ENCODE results near the gene DDAH1. TPM values are rescaled to one million over a fixed set of nuclear protein-coding genes. Genes with fewer than 3 reads are reported as not detected.

Gene DDAH1
- total and polyA plus RNA-seq, 4 donors, result 13.6 to 57.2 (median 38.7) TPM

DNA sequence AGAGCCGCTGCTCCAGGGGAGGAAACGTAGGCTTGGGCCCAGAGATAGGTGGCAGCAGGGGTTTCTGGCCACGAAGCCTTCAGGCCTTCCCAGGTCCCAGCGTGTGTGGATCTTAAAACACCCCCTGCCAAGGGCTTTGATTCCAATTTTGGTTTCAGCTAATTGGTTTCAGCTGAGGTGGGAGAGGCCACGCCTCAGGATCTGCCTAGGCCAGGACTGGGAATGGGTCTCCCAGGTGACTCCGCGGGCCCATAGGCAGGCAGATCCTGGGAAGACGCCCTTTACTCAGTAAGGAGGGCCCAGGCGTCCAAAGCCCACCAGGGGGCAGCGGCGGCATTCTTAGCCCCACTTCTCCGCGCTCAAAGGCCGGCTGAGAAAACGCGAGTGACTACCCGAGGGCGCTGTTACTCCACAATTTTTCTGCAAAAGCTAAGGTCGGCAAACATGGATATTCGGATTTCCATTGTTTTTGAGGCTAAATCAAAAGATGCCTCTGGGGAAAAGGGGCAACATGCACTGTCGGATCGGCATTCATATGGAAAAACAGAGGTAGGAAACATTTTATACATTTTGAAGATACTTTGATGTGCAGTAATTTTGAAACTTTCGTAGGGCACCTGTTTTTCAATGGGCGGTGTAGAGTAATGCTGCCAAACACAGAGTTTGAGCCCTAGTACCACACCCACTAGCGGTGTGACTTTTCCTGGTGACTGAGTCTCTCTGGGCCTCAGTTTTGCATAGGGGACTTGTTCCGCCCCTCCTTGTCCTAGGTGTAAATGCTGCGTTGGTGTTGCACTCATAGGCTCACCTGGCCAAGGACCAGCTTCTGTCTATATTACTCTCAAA lies 156.7 kb downstream of the DDAH1 start:
- peaks cover 0 to 10% (median 4%) of the 10 kb centered on the region in 5 donors for H3K4me1 ChIP-seq (ENCODE audit: control insufficient read depth in 5 of 5, insufficient read depth in 5 of 5, low read length in 5 of 5)
- 23 to 24% methylated on average over 27 of the region's 27 CpGs for WGBS, 2 donors
- H3K36me3 ChIP-seq (ENCODE audit: control insufficient read depth in 4 of 4, insufficient read depth in 4 of 4, low read length in 4 of 4), result no peaks in the 10 kb centered on the region
- H3K27me3 ChIP-seq (ENCODE audit: control insufficient read depth in 3 of 3, insufficient read depth in 3 of 3, low read length in 2 of 3), result no peaks in the 10 kb centered on the region
- TF ChIP-seq, protein P1, sequence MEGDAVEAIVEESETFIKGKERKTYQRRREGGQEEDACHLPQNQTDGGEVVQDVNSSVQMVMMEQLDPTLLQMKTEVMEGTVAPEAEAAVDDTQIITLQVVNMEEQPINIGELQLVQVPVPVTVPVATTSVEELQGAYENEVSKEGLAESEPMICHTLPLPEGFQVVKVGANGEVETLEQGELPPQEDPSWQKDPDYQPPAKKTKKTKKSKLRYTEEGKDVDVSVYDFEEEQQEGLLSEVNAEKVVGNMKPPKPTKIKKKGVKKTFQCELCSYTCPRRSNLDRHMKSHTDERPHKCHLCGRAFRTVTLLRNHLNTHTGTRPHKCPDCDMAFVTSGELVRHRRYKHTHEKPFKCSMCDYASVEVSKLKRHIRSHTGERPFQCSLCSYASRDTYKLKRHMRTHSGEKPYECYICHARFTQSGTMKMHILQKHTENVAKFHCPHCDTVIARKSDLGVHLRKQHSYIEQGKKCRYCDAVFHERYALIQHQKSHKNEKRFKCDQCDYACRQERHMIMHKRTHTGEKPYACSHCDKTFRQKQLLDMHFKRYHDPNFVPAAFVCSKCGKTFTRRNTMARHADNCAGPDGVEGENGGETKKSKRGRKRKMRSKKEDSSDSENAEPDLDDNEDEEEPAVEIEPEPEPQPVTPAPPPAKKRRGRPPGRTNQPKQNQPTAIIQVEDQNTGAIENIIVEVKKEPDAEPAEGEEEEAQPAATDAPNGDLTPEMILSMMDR (IDR thresholded peaks at IDR 0.05; ENCODE audit: control extremely low read depth, extremely low read depth), result peak; percentile 90
- DNase-seq (peak; percentile 93), ATAC-seq (ENCODE audit: insufficient read depth, low FRiP score) (peak; percentile 96)
- peak overlapping the region in 1 of 2 donors; percentile 53 for H3K9ac ChIP-seq (ENCODE audit: insufficient read depth in 1 of 2, low read length in 2 of 2)
- H3K27ac ChIP-seq (ENCODE audit: low read depth in 1 of 2, low read length in 1 of 2), result peak overlapping the region in 1 of 2 donors; percentile 18
- no peak overlapping the region for H3K4me3 ChIP-seq
- peaks cover 0 to 2% (median 0%) of the 10 kb centered on the region in 4 donors for H3K9me3 ChIP-seq (ENCODE audit: control insufficient read depth in 4 of 4, insufficient read depth in 3 of 4, low read length in 3 of 4)

DNA sequence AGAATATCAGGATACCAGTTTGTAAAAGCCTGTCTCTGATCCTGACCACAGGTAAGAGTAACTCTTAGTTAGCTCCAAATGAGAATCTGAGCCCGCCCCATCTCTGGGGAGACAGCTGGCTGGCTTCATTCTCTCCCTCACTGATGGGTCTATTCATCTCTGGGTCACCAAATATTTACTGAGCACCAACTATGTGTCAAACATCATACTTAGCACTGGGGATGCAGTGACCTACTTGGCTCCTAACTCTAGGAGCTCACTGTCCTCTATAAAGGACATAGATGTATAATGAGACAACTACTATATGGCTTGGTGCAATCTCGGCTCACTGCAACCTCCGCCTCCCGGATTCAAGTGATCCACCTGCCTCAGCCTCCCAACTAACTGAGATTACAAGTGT lies 158.7 kb downstream of the DDAH1 start:
- H3K4me3 ChIP-seq, result no peak overlapping the region
- TF ChIP-seq, protein P1 (IDR thresholded peaks at IDR 0.05; ENCODE audit: control extremely low read depth, extremely low read depth), result no peak
- DNase-seq (no peak), ATAC-seq (ENCODE audit: insufficient read depth, low FRiP score) (no peak)
- H3K36me3 ChIP-seq (ENCODE audit: control insufficient read depth in 4 of 4, insufficient read depth in 4 of 4, low read length in 4 of 4), result no peaks in the 10 kb centered on the region
- H3K9ac ChIP-seq (ENCODE audit: insufficient read depth in 1 of 2, low read length in 2 of 2), result no peak overlapping the region
- 92 to 93% methylated on average over 4 of the region's 4 CpGs for WGBS, 2 donors
- no peaks in the 10 kb centered on the region for H3K27me3 ChIP-seq (ENCODE audit: control insufficient read depth in 3 of 3, insufficient read depth in 3 of 3, low read length in 2 of 3)
- peaks cover 0 to 2% (median 0%) of the 10 kb centered on the region in 4 donors for H3K9me3 ChIP-seq (ENCODE audit: control insufficient read depth in 4 of 4, insufficient read depth in 3 of 4, low read length in 3 of 4)
- H3K4me1 ChIP-seq (ENCODE audit: control insufficient read depth in 5 of 5, insufficient read depth in 5 of 5, low read length in 5 of 5), result peaks cover 0 to 10% (median 6%) of the 10 kb centered on the region in 5 donors
- no peak overlapping the region for H3K27ac ChIP-seq (ENCODE audit: low read depth in 1 of 2, low read length in 1 of 2)

DNA sequence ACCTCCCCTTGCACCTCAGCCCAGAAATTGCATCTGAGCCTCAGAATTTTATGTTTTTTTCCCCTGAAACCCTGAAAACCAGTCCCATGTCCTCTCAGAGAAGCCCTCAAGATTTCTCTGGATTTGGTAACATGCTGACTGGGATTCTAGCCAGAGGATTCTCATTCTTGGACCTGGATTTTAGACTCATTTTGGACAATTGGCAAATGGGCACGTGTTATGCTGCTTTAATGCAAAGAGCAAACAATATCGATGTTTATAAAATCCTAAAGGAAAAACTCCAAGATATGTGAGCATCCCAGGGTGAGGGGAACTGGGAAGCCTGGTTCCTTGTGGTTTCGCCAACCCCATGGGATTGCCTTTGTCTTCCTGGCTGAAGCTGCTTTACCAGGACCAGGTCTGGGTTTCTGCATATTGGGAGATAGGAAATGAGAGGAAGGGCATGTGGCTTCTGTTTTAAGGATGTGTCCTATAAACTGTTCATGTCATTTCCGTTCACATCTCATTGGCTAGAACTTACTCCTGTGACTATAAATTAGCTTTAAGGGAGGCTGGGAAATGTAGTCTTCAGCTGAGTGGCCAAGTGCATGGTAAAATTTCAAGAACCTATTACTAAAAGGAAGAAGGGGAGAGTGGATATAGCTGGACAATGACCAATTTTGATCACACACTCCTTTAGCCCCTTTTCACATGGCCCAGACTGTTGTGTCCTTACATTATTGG lies 161.4 kb downstream of the DDAH1 start:
- no peaks in the 10 kb centered on the region for H3K36me3 ChIP-seq (ENCODE audit: control insufficient read depth in 4 of 4, insufficient read depth in 4 of 4, low read length in 4 of 4)
- WGBS, 2 donors, result 66 to 88% methylated on average over 4 of the region's 4 CpGs
- H3K4me1 ChIP-seq (ENCODE audit: control insufficient read depth in 5 of 5, insufficient read depth in 5 of 5, low read length in 5 of 5), result peaks cover under 1 to 10% (median 8%) of the 10 kb centered on the region in 5 donors
- TF ChIP-seq, protein P1 (IDR thresholded peaks at IDR 0.05; ENCODE audit: control extremely low read depth, extremely low read depth), result no peak
- H3K4me3 ChIP-seq, result no peak overlapping the region
- H3K27me3 ChIP-seq (ENCODE audit: control insufficient read depth in 3 of 3, insufficient read depth in 3 of 3, low read length in 2 of 3), result no peaks in the 10 kb centered on the region
- peaks cover 0 to 2% (median 0%) of the 10 kb centered on the region in 4 donors for H3K9me3 ChIP-seq (ENCODE audit: control insufficient read depth in 4 of 4, insufficient read depth in 3 of 4, low read length in 3 of 4)
- ATAC-seq (ENCODE audit: insufficient read depth, low FRiP score), result no peak
- no peak overlapping the region for H3K27ac ChIP-seq (ENCODE audit: low read depth in 1 of 2, low read length in 1 of 2)
- no peak overlapping the region for H3K9ac ChIP-seq (ENCODE audit: insufficient read depth in 1 of 2, low read length in 2 of 2)
- DNase-seq, result no peak
